Peyer's patch (tissue), 4 donors: ENCODE results near the gene ZNF808.

Source experiments
- POLR2A ChIP-seq, 2 donors: fragments of 450-650 bp; IDR thresholded peaks; one replicate each; pipeline ENCODE4 v1.5.1; 2017; ENCODE audit warnings: antibody characterized with exemption in 2 of 2, mild to moderate bottlenecking in 2 of 2, moderate library complexity in 2 of 2
- TF ChIP-seq, protein P1 (sequence below), 6 experiments: fragments of 450-650 bp in 4 of 6; fragments of 200-600 bp in 2 of 6; sonication (generic) in 1 of 6; IDR thresholded peaks; one replicate each; pipeline ENCODE4 v1.5.1; 2017 to 2019; ENCODE audit warnings: antibody characterized with exemption in 6 of 6, mild to moderate bottlenecking in 3 of 6, moderate library complexity in 1 of 6

DNA sequence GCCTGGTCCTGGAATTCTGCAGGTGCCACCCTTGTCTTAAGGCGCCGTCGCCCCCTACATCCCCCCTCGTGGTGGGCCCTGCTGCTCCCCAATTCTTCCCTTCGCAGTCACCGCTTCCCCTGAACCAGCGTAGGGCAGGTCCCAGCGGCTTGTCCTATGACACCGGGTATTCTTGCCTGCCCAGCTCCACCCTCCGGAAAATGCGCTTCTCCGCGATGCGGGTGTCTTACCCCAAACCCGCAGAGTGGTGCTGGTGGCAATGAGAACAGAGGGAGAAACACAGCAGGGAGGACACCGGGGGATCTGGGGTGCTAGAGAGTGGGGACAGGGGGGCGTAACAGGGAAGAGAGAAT is 9.0 kb downstream of the ZNF808 start:
- TF ChIP-seq, protein P1, sequence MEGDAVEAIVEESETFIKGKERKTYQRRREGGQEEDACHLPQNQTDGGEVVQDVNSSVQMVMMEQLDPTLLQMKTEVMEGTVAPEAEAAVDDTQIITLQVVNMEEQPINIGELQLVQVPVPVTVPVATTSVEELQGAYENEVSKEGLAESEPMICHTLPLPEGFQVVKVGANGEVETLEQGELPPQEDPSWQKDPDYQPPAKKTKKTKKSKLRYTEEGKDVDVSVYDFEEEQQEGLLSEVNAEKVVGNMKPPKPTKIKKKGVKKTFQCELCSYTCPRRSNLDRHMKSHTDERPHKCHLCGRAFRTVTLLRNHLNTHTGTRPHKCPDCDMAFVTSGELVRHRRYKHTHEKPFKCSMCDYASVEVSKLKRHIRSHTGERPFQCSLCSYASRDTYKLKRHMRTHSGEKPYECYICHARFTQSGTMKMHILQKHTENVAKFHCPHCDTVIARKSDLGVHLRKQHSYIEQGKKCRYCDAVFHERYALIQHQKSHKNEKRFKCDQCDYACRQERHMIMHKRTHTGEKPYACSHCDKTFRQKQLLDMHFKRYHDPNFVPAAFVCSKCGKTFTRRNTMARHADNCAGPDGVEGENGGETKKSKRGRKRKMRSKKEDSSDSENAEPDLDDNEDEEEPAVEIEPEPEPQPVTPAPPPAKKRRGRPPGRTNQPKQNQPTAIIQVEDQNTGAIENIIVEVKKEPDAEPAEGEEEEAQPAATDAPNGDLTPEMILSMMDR (IDR thresholded peaks at IDR 0.05) = no peak
- no peak for TF ChIP-seq POLR2A (IDR thresholded peaks at IDR 0.05)
